Activated naive CD8-positive, alpha-beta T cell treated with anti-CD3 and anti-CD28 coated beads for 36 hours (primary cell): ENCODE results near the gene CRELD1. TPM values are rescaled to one million over a fixed set of nuclear protein-coding genes. Genes with fewer than 3 reads are reported as not detected.
"Not testable (repeated sequence)": the region's sequence is repeated elsewhere in the genome, so short reads cannot be mapped to it uniquely, and the experiment has no call there.

Experiments used
- DNase-seq: peaks from one replicate; pipeline ENCODE4 v3.0.0; 2021
- H3K27ac Mint-ChIP-seq: one replicate; pipeline ENCODE4 v1.8.0; 2022; ENCODE audit warnings: mild to moderate bottlenecking, moderate library complexity, mixed read lengths
- H3K27me3 Mint-ChIP-seq: one replicate; pipeline ENCODE4 v1.8.0; 2022; ENCODE audit warnings: mild to moderate bottlenecking, mixed read lengths
- H3K36me3 Mint-ChIP-seq: one replicate; pipeline ENCODE4 v1.8.0; 2021; ENCODE audit warnings: mild to moderate bottlenecking, mixed read lengths
- H3K4me1 Mint-ChIP-seq: one replicate; pipeline ENCODE4 v1.8.0; 2021; ENCODE audit warnings: mixed read lengths
- H3K4me3 Mint-ChIP-seq: one replicate; pipeline ENCODE4 v1.8.0; 2022; ENCODE audit warnings: mild to moderate bottlenecking, moderate library complexity, mixed read lengths
- H3K9me3 Mint-ChIP-seq: one replicate; pipeline ENCODE4 v1.8.0; 2022; ENCODE audit warnings: mixed read lengths
- total RNA-seq, 2 experiments: library from RNA; stranded (reverse); gene quantifications; one replicate each; pipeline ENCODE4 v1.2.3, GENCODE V29; 2021

The CRELD1 gene
- 1 to 10 TPM; 7.9 to 10.0 TPM for total RNA-seq

GRCh38 chr3:9933561-9934234, at the start of gene CRELD1:
CRELD1 (plus strand) TSS chr3:9933834; CDS start chr3:9934439, 605 bp downstream.
- Mint-ChIP-seq H3K27me3 (no peaks in the 10 kb centered on the region), H3K9me3 (no peaks in the 10 kb centered on the region), H3K4me3 (peak within 1 kb of the TSS; percentile 99), H3K27ac (peak within 1 kb of the TSS; percentile 95), H3K4me1 (peaks cover 29% of the 10 kb centered on the region), H3K36me3 (peaks cover 4% of the 10 kb centered on the region)
- DNase-seq: peak; percentile 98

GRCh38 chr3:9884555-9885165, 49.0 kb upstream of the CRELD1 start:
- Mint-ChIP-seq H3K4me1 (peaks cover 3% of the 10 kb centered on the region), H3K27ac (no peak overlapping the region), H3K4me3 (no peak overlapping the region), H3K27me3 (no peaks in the 10 kb centered on the region), H3K36me3 (no peaks in the 10 kb centered on the region), H3K9me3 (no peaks in the 10 kb centered on the region)
- no peak for DNase-seq

- H3K4me3 Mint-ChIP-seq: no peak overlapping the region
- H3K36me3 Mint-ChIP-seq: peaks cover 5% of the 10 kb centered on the region
- H3K27ac Mint-ChIP-seq: no peak overlapping the region
- peaks cover 7% of the 10 kb centered on the region for H3K4me1 Mint-ChIP-seq
- DNase-seq: no peak
- H3K9me3 Mint-ChIP-seq: no peaks in the 10 kb centered on the region
- H3K27me3 Mint-ChIP-seq: no peaks in the 10 kb centered on the region
Measured at GRCh38 chr3:9886328-9886727, 47.3 kb upstream of the CRELD1 start.

- DNase-seq: no peak
- Mint-ChIP-seq H3K4me3 (no peak overlapping the region), H3K4me1 (peaks cover 14% of the 10 kb centered on the region), H3K36me3 (peaks cover 15% of the 10 kb centered on the region), H3K9me3 (peaks cover 2% of the 10 kb centered on the region), H3K27me3 (no peaks in the 10 kb centered on the region), H3K27ac (no peak overlapping the region)
Measured at GRCh38 chr3:9887480-9887879, 46.2 kb upstream of the CRELD1 start.

- no peak for DNase-seq
- no peak overlapping the region for H3K27ac Mint-ChIP-seq
- H3K4me1 Mint-ChIP-seq: peaks cover 22% of the 10 kb centered on the region
- H3K36me3 Mint-ChIP-seq: peaks cover 25% of the 10 kb centered on the region
- H3K4me3 Mint-ChIP-seq: no peak overlapping the region
- no peaks in the 10 kb centered on the region for H3K27me3 Mint-ChIP-seq
- peaks cover 4% of the 10 kb centered on the region for H3K9me3 Mint-ChIP-seq
Measured at GRCh38 chr3:9888540-9888939, 45.1 kb upstream of the CRELD1 start.

GRCh38 chr3:9889405-9889804, 44.2 kb upstream of the CRELD1 start:
- peaks cover 33% of the 10 kb centered on the region for H3K36me3 Mint-ChIP-seq
- H3K4me3 Mint-ChIP-seq: no peak overlapping the region
- peak overlapping the region; percentile 99 for H3K27ac Mint-ChIP-seq
- H3K27me3 Mint-ChIP-seq: no peaks in the 10 kb centered on the region
- H3K9me3 Mint-ChIP-seq: peaks cover 4% of the 10 kb centered on the region
- no peak for DNase-seq
- peaks cover 29% of the 10 kb centered on the region for H3K4me1 Mint-ChIP-seq

- Mint-ChIP-seq H3K27ac (peak within 1 kb of the TSS; percentile 99), H3K27me3 (no peaks in the 10 kb centered on the region), H3K4me1 (peaks cover 36% of the 10 kb centered on the region), H3K4me3 (peak within 1 kb of the TSS; percentile 94), H3K9me3 (peaks cover 8% of the 10 kb centered on the region), H3K36me3 (peaks cover 39% of the 10 kb centered on the region)
- DNase-seq: peak; percentile 86
Measured at GRCh38 chr3:9890249-9891071, 43.2 kb upstream of the CRELD1 start, which contains the start of gene JAGN1. JAGN1 (plus strand) TSS chr3:9890610; CDS start chr3:9890723, 113 bp downstream.

- Mint-ChIP-seq H3K27me3 (no peaks in the 10 kb centered on the region), H3K9me3 (peaks cover 8% of the 10 kb centered on the region), H3K36me3 (peaks cover 43% of the 10 kb centered on the region), H3K27ac (peak overlapping the region; percentile 99), H3K4me3 (peak overlapping the region; percentile 94), H3K4me1 (peaks cover 39% of the 10 kb centered on the region)
- DNase-seq: no peak
Measured at GRCh38 chr3:9891072-9891622, 42.5 kb upstream of the CRELD1 start.

- Mint-ChIP-seq H3K9me3 (peaks cover 8% of the 10 kb centered on the region), H3K36me3 (peaks cover 45% of the 10 kb centered on the region), H3K4me3 (no peak overlapping the region), H3K4me1 (peaks cover 45% of the 10 kb centered on the region), H3K27ac (peak overlapping the region; percentile 12), H3K27me3 (no peaks in the 10 kb centered on the region)
- DNase-seq: no peak
Measured at GRCh38 chr3:9893739-9894138, 39.9 kb upstream of the CRELD1 start.

- not testable (repeated sequence) for H3K4me3 Mint-ChIP-seq, H3K9me3 Mint-ChIP-seq, DNase-seq, H3K27me3 Mint-ChIP-seq
- peaks cover 42% of the 10 kb centered on the region for H3K36me3 Mint-ChIP-seq
- H3K27ac Mint-ChIP-seq: peak overlapping the region; percentile 63
- peaks cover 42% of the 10 kb centered on the region for H3K4me1 Mint-ChIP-seq
Measured at GRCh38 chr3:9895715-9896114, 37.9 kb upstream of the CRELD1 start.

- not testable (repeated sequence) for H3K27me3 Mint-ChIP-seq, H3K9me3 Mint-ChIP-seq, H3K27ac Mint-ChIP-seq, DNase-seq, H3K4me3 Mint-ChIP-seq
- H3K36me3 Mint-ChIP-seq: peaks cover 36% of the 10 kb centered on the region
- H3K4me1 Mint-ChIP-seq: peaks cover 46% of the 10 kb centered on the region
Measured at GRCh38 chr3:9896755-9897407, 36.8 kb upstream of the CRELD1 start.

- DNase-seq: no peak
- Mint-ChIP-seq H3K36me3 (peaks cover 28% of the 10 kb centered on the region), H3K4me1 (peaks cover 48% of the 10 kb centered on the region), H3K27me3 (no peaks in the 10 kb centered on the region), H3K4me3 (no peak overlapping the region), H3K27ac (no peak overlapping the region), H3K9me3 (peaks cover 5% of the 10 kb centered on the region)
Measured at GRCh38 chr3:9897408-9898372, 35.9 kb upstream of the CRELD1 start.

GRCh38 chr3:9898467-9899241, 35.0 kb upstream of the CRELD1 start:
- Mint-ChIP-seq H3K36me3 (peaks cover 19% of the 10 kb centered on the region), H3K27ac (no peak overlapping the region), H3K4me3 (no peak overlapping the region), H3K27me3 (no peaks in the 10 kb centered on the region), H3K9me3 (peaks cover 4% of the 10 kb centered on the region), H3K4me1 (peaks cover 50% of the 10 kb centered on the region)
- DNase-seq: no peak
